HuH-7 (cell line): Measurements from ENCODE around the gene C2CD2L.
"Not testable (repeated sequence)": the region's sequence is repeated elsewhere in the genome, so short reads cannot be mapped to it uniquely, and the experiment has no call there.

ENCODE experiments used
- DNase-seq: peaks from one replicate; pipeline ENCODE4 v3.0.0; 2011; ENCODE audit warnings: low spot score

The C2CD2L gene

GRCh38 chr11:119106564-119107537 is at the start of gene C2CD2L:
Gene C2CD2L, plus strand, starts transcription at chr11:119107344. Its CDS starts 398 bp downstream, at chr11:119107742.
- DNase-seq = peak; percentile 89

- DNase-seq = not testable (repeated sequence)
Observed at GRCh38 chr11:119059128-119059527, 48.0 kb upstream of the C2CD2L start.

GRCh38 chr11:119061256-119061655 is 45.9 kb upstream of the C2CD2L start:
- DNase-seq = no peak

- DNase-seq = no peak
Observed at GRCh38 chr11:119062779-119063178, 44.4 kb upstream of the C2CD2L start.

- DNase-seq = peak; percentile 67
Observed at GRCh38 chr11:119065369-119065768, 41.8 kb upstream of the C2CD2L start.

GRCh38 chr11:119067371-119068222 is 39.5 kb upstream of the C2CD2L start, which contains the start of gene VPS11:
Gene VPS11, plus strand, starts transcription at chr11:119067818. Its CDS starts 6 bp downstream, at chr11:119067824.
- DNase-seq = peak; percentile 98

GRCh38 chr11:119077839-119078238 is 29.3 kb upstream of the C2CD2L start:
- DNase-seq = no peak

- no peak for DNase-seq
Observed at GRCh38 chr11:119078675-119079420, 28.3 kb upstream of the C2CD2L start.

GRCh38 chr11:119081682-119082260 is 25.4 kb upstream of the C2CD2L start:
- DNase-seq = no peak

- DNase-seq = peak; percentile 90
Observed at GRCh38 chr11:119084663-119085436, 22.3 kb upstream of the C2CD2L start, which contains the start of gene HMBS. Gene HMBS, plus strand, starts transcription at chr11:119084881. Its CDS starts 153 bp downstream, at chr11:119085034.

- no peak for DNase-seq
Observed at GRCh38 chr11:119085437-119085847, 21.7 kb upstream of the C2CD2L start.

- no peak for DNase-seq
Observed at GRCh38 chr11:119087123-119087522, 20.0 kb upstream of the C2CD2L start.

GRCh38 chr11:119087747-119088241 is 19.4 kb upstream of the C2CD2L start:
- no peak for DNase-seq

- DNase-seq = no peak
Observed at GRCh38 chr11:119088406-119088805, 18.7 kb upstream of the C2CD2L start.

GRCh38 chr11:119089319-119089718 is 17.8 kb upstream of the C2CD2L start:
- DNase-seq = no peak

- no peak for DNase-seq
Observed at GRCh38 chr11:119091178-119091577, 16.0 kb upstream of the C2CD2L start.

GRCh38 chr11:119091966-119092879 is 14.9 kb upstream of the C2CD2L start:
- DNase-seq = no peak

- DNase-seq = no peak
Observed at GRCh38 chr11:119092880-119093842, 14.0 kb upstream of the C2CD2L start.
